Endothelial cell of umbilical vein (primary cell): ENCODE results near the gene CNKSR1. TPM values are rescaled to one million over a fixed set of nuclear protein-coding genes. Genes with fewer than 3 reads are reported as not detected.

Experiments
- BruUV-seq: library from RNA; stranded (reverse); fragments of 400-500 nt; replicated peaks from 2 replicates; lab custom pipeline; 2021; lab: Mats Ljungman, UMichigan
- CTCF ChIA-PET: fragments of 300-600, 350-600 bp; sonication (Branson Sonifier 250); formaldehyde crosslinking; loops from one replicate; lab custom pipeline; 2021; ENCODE audit warnings: antibody characterized with exemption, inconsistent platforms; lab: Charles Lee
- POLR2A ChIA-PET: fragments of 300-600, 350-600 bp; sonication (Branson Sonifier 250); formaldehyde crosslinking; loops from one replicate; lab custom pipeline; 2021; ENCODE audit warnings: antibody characterized with exemption, inconsistent platforms; lab: Charles Lee
- DNase-seq: peaks from one replicate; pipeline ENCODE4 v3.0.0-alpha.2; 2011; ENCODE audit warnings: low read depth, low spot score
- FAIRE-seq: peaks from 2 replicates; lab custom pipeline; 2011; peaks lifted over from hg19 to GRCh38; lab: Jason Lieb, UNC
- H2AFZ ChIP-seq: 2 replicates; pipeline ENCODE4 v1.6.0; 2012; ENCODE audit warnings: low read depth, low read length, control low read depth, inconsistent platforms
- H3K27ac ChIP-seq: 2 replicates; pipeline ENCODE4 v1.5.1; 2011; ENCODE audit warnings: low read depth, mild to moderate bottlenecking, control low read depth, low read length, moderate library complexity; ENCODE audit not compliant: insufficient read depth
- H3K27me3 ChIP-seq, 2 experiments: 2 replicates each; pipeline versions ENCODE4 v1.6.0 to v1.6.1; 2011; ENCODE audit warnings: low read length in 2 of 2, mixed read lengths in 1 of 2; ENCODE audit not compliant: control insufficient read depth in 2 of 2, insufficient read depth in 2 of 2
- H3K36me3 ChIP-seq, 2 experiments: 2 replicates in 1 of 2; 3 replicates in 1 of 2; pipeline ENCODE4 v1.5.1; 2011; ENCODE audit warnings: low read length in 2 of 2, mild to moderate bottlenecking in 1 of 2, moderate library complexity in 1 of 2; ENCODE audit not compliant: control insufficient read depth in 2 of 2, insufficient read depth in 2 of 2; ENCODE audit errors: extremely low read depth in 1 of 2
- H3K4me1 ChIP-seq: 3 replicates; pipeline ENCODE4 v1.5.1; 2011; ENCODE audit warnings: mild to moderate bottlenecking, low read length; ENCODE audit not compliant: control insufficient read depth, insufficient read depth; ENCODE audit errors: extremely low read depth
- H3K4me2 ChIP-seq: 2 replicates; pipeline ENCODE4 v1.6.1; 2011; ENCODE audit warnings: low read length, control low read depth, mixed read lengths; ENCODE audit not compliant: insufficient read depth
- H3K4me3 ChIP-seq, 3 experiments: fragments of 200-600 bp in 1 of 3; sonication (generic), shearing (Covaris generic) in 1 of 3; replicated peaks in 1 of 3; 2 replicates each; pipeline ENCODE4 v1.5.1; 2011 to 2016; ENCODE audit warnings: control low read depth in 3 of 3, low read length in 3 of 3, mild to moderate bottlenecking in 2 of 3, inconsistent platforms in 1 of 3, low read depth in 1 of 3, moderate library complexity in 1 of 3; ENCODE audit not compliant: insufficient read depth in 1 of 3
- H3K79me2 ChIP-seq: 2 replicates; pipeline ENCODE4 v1.6.0; 2012; ENCODE audit warnings: low read length, inconsistent platforms; ENCODE audit not compliant: control insufficient read depth, insufficient read depth
- H3K9ac ChIP-seq: replicated peaks from 2 replicates; pipeline ENCODE3; 2011; ENCODE audit warnings: low read length, control low read depth; ENCODE audit not compliant: insufficient read depth; ENCODE audit errors: extremely low read depth
- H3K9me1 ChIP-seq: replicated peaks from 3 replicates; pipeline ENCODE4 v1.6.0; 2011; ENCODE audit warnings: mild to moderate bottlenecking, low read length; ENCODE audit not compliant: control insufficient read depth, insufficient read depth; ENCODE audit errors: extremely low read depth
- H3K9me3 ChIP-seq: replicated peaks from 2 replicates; pipeline ENCODE4 v1.5.1; 2012; ENCODE audit warnings: low read length, inconsistent platforms; ENCODE audit not compliant: control insufficient read depth, insufficient read depth
- H4K20me1 ChIP-seq: replicated peaks from 2 replicates; pipeline ENCODE3; 2011; ENCODE audit warnings: mild to moderate bottlenecking, low read length; ENCODE audit not compliant: control insufficient read depth, insufficient read depth; ENCODE audit errors: extremely low read depth
- CTCF ChIP-seq, 2 donors: IDR thresholded peaks; 1 replicate in 1 of 2; 2 replicates in 1 of 2; pipeline ENCODE4 v1.5.1; 2011; ENCODE audit warnings: low read length in 2 of 2, mild to moderate bottlenecking in 2 of 2, moderate library complexity in 2 of 2, control low read depth in 1 of 2, inconsistent platforms in 1 of 2, low read depth in 1 of 2; ENCODE audit not compliant: insufficient read depth in 1 of 2; ENCODE audit errors: extremely low read depth in 1 of 2
- EZH2 ChIP-seq: IDR thresholded peaks from 2 replicates; pipeline ENCODE4 v1.6.1; 2012; ENCODE audit warnings: borderline replicate concordance, low read depth, mild to moderate bottlenecking, moderate library complexity, low read length, inconsistent platforms; ENCODE audit not compliant: severe bottlenecking
- FOS ChIP-seq: IDR thresholded peaks from 2 replicates; pipeline ENCODE4 v1.6.1; 2011; ENCODE audit warnings: mild to moderate bottlenecking, low read length, moderate library complexity, borderline replicate concordance; ENCODE audit not compliant: insufficient read depth
- GATA2 ChIP-seq: IDR thresholded peaks from 2 replicates; pipeline ENCODE4 v1.7.0; 2011; ENCODE audit warnings: low read depth, mild to moderate bottlenecking, moderate library complexity, mixed read lengths, low read length; ENCODE audit not compliant: insufficient read length, insufficient read depth
- JUN ChIP-seq: IDR thresholded peaks from 2 replicates; pipeline ENCODE4 v1.6.1; 2011; ENCODE audit warnings: borderline replicate concordance, low read depth; ENCODE audit not compliant: insufficient read length, insufficient read depth
- MAX ChIP-seq: IDR thresholded peaks from 2 replicates; pipeline ENCODE4 v1.6.1; 2011; ENCODE audit not compliant: insufficient read depth, insufficient read length
- POLR2A ChIP-seq: IDR thresholded peaks from 2 replicates; pipeline ENCODE4 v1.6.1; 2012; ENCODE audit warnings: low read depth, mild to moderate bottlenecking, control low read depth, low read length
- dilution Hi-C: fragments of 300-500 bp; cut with MboI; formaldehyde crosslinking; loops from one replicate; pipeline ENCODE4 v1.15.0; 2019; ENCODE audit warnings: low sequenced_read_pairs; ENCODE audit not compliant: extremely low pct_ligation_motif_present
- intact Hi-C: fragments of 100-400 bp; cut with micrococcal nuclease; formaldehyde crosslinking; loops from one replicate; pipeline ENCODE4 v1.10.0; 2022
- polyA plus RNA-seq, 4 experiments: library from polyadenylated mRNA; depleted of rRNA in 3 of 4; stranded (reverse) in 3 of 4; unstranded in 1 of 4; fragments of >200 nt; gene quantifications; 2 replicates each; pipeline versions ENCODE4 v1.2.1 to v1.2.3, GENCODE V29; 2011 to 2012; ENCODE audit warnings: missing spikeins in 1 of 4
- total RNA-seq: library from RNA; stranded (reverse); gene quantifications from 2 replicates; pipeline ENCODE4 v1.2.3, GENCODE V29; 2021

Gene CNKSR1
- total and polyA plus RNA-seq, 2 donors (not counting 3 experiments of a cell fraction or from before 2014, with no cell fraction given): 0.22 TPM; not detected in 1

- DNase-seq (no peak), FAIRE-seq (no peak)
- Histone ChIP-seq H3K4me1 (no peaks in the 10 kb centered on the region), H3K36me3 (no peaks in the 10 kb centered on the region), H3K9me3 (no peaks in the 10 kb centered on the region), H3K9ac (no peak overlapping the region), H4K20me1 (no peaks in the 10 kb centered on the region), H3K27ac (no peak overlapping the region), H3K27me3 (peaks cover 0 to 7% of the 10 kb centered on the region in 2 experiments), H3K9me1 (no peaks in the 10 kb centered on the region), H3K4me2 (no peak overlapping the region), H3K79me2 (no peaks in the 10 kb centered on the region), H3K4me3 (no peak overlapping the region), H2AFZ (no peak overlapping the region)
- ChIA-PET POLR2A (no interaction called here), CTCF (interaction anchor here (1.1 kb wide), 1 partner anchor 30 kb away, joined by 3 read pairs; no protein-coding TSS in a partner anchor)
- no peak for TF ChIP-seq CTCF (IDR thresholded peaks at IDR 0.05; ENCODE audit: extremely low read depth in 1 of 2, insufficient read depth in 1 of 2, low read depth in 1 of 2, low read length in 2 of 2)
- no peak for TF ChIP-seq FOS
- no peak for TF ChIP-seq JUN
- intact Hi-C loops (no loop called here), dilution Hi-C loops (no loop called here)
- BruUV-seq: no TSS peak
Observed at GRCh38 chr1:26200413-26200812, 23.1 kb downstream of the CNKSR1 start.

- intact Hi-C loops: no loop called here
- CTCF ChIA-PET: interaction anchor here (1.4 to 1.7 kb wide), 2 partner anchors 30 to 118 kb away, joined by 3 to 6 read pairs; no protein-coding TSS in a partner anchor
Observed at GRCh38 chr1:26203642-26204318, 26.5 kb downstream of the CNKSR1 start.

More at GRCh38 chr1:26203642-26204318, 26.5 kb downstream of the CNKSR1 start:
- no peaks in the 10 kb centered on the region for H3K9me3 ChIP-seq
- no peak overlapping the region for H2AFZ ChIP-seq
- no peaks in the 10 kb centered on the region for H3K4me1 ChIP-seq
- no peak overlapping the region for H3K4me3 ChIP-seq
- BruUV-seq: no TSS peak
- FAIRE-seq (no peak), DNase-seq (no peak)
- no peak for TF ChIP-seq POLR2A
- no peak for TF ChIP-seq CTCF (IDR thresholded peaks at IDR 0.05; ENCODE audit: extremely low read depth in 1 of 2, insufficient read depth in 1 of 2, low read depth in 1 of 2, low read length in 2 of 2)
- TF ChIP-seq MAX: no peak
- no peak for TF ChIP-seq EZH2
- TF ChIP-seq GATA2: no peak
- no peak for TF ChIP-seq FOS
- dilution Hi-C loops: no loop called here
- H3K4me2 ChIP-seq: no peak overlapping the region
- H3K36me3 ChIP-seq: no peaks in the 10 kb centered on the region
- H3K27me3 ChIP-seq: peaks cover 0 to 9% of the 10 kb centered on the region in 2 experiments
- no peaks in the 10 kb centered on the region for H3K79me2 ChIP-seq
- H3K27ac ChIP-seq: no peak overlapping the region
- no peaks in the 10 kb centered on the region for H4K20me1 ChIP-seq
- H3K9ac ChIP-seq: no peak overlapping the region
- no peaks in the 10 kb centered on the region for H3K9me1 ChIP-seq
- POLR2A ChIA-PET: no interaction called here
